Anterior cingulate cortex (tissue), 58 donors: ENCODE measurements around the gene CHRNB4.

Source experiments
- DNase-seq, 58 donors: peaks; one replicate each; lab custom pipeline; 2025; lab: John Stamatoyannopoulos, UW

CHRNB4 gene

GRCh38 chr15:78672285-78673014, 31.4 kb upstream of the CHRNB4 start:
- DNase-seq: no peak

GRCh38 chr15:78671626-78672211, 30.7 kb upstream of the CHRNB4 start:
- DNase-seq: peak in 4 of 58 donors; percentile 1 to 46 (median 12)

DNA sequence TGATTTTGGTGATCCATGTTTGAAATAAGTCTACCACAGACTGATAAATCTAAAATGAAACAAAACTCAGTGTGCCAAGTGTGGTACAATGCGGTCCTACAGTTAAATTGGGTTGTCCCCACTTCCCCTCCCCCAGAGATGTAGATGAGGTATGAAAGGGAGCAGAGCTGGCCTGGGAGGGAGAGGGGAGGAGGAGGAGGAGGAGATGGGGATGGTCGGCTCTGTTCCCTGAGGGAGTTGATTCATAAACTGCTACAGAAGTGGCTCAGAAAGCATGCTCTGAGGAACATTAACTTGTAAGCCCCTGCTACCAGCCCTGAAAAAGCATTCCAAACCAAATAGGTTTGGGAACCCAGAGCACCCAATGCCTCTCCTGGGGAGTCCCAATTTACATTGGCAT, 28.0 kb upstream of the CHRNB4 start:
- DNase-seq: no peak

GRCh38 chr15:78667578-78668236, 26.7 kb upstream of the CHRNB4 start:
- DNase-seq: no peak

GRCh38 chr15:78666010-78666409, 25.0 kb upstream of the CHRNB4 start:
- no peak for DNase-seq

GRCh38 chr15:78663703-78664102, 22.7 kb upstream of the CHRNB4 start:
- no peak for DNase-seq

DNA sequence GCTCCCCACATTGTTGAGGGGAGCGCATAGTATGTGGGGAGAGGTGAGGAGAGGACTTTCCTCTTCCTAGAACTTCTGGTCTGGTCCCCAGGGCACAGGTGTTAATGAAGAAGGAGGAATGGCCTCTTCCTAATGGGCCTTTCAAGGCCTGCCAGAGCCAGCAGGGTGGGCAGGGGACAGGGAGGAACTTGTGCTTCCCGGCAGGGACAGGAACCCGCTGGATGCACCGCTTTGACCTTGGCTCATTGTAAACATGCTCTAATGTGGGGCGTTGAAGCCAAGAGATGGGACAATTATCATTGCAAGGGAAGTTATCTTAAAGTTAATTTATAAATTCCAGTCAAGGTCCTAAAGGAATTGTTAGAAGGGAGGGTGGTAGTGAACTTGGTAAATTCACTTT, 21.0 kb upstream of the CHRNB4 start:
- DNase-seq: no peak

- no peak for DNase-seq
Measured at GRCh38 chr15:78661001-78661400, 20.0 kb upstream of the CHRNB4 start.

- no peak for DNase-seq
Measured at GRCh38 chr15:78660584-78660983, 19.6 kb upstream of the CHRNB4 start.

DNA sequence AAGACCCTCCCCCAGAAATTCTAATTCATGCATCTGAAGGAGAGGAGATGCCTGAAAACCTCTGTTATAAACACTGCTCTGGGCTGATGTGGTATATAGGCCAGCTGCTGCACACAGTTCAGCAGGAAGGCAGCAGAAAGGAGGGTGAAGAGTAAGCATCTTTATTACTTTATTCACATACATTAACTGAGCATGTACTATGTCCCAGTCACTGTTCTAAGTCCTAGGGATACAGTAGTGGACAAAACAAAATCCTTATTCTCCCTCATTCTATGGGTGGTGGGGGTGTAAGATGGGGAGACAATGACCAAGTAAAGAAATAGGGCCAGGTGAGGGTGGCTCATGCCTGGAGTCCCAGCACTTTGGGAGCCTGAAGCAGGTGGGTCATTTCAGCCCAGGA, 17.8 kb upstream of the CHRNB4 start:
- no peak for DNase-seq

- no peak for DNase-seq
Measured at GRCh38 chr15:78654272-78654671, 13.3 kb upstream of the CHRNB4 start.

- DNase-seq: no peak
Measured at GRCh38 chr15:78651930-78652615, 11.1 kb upstream of the CHRNB4 start.

GRCh38 chr15:78651007-78651406, 10.0 kb upstream of the CHRNB4 start:
- DNase-seq: no peak

DNA sequence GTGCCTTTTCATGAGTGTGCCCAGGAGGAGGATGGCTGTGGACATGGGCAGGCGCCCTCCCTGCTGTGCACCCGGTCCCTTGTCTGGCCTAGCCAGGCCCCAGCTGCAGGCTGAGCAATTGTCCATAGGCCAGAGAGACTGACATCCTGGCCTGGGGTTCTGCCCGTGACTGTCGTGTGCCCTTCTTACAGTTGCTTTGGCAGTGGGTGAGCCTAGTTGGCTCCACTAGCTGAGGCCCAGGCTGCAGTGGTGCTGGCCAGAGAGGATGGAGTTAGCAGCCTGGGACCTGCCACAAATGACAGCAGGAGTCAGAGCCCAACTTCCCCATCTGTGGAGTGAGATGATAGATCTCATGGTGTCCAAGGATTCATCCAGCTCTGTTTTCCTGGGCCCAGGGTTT, 9.0 kb upstream of the CHRNB4 start:
- no peak for DNase-seq

- no peak for DNase-seq
Measured at GRCh38 chr15:78645009-78645408, 4.0 kb upstream of the CHRNB4 start.

GRCh38 chr15:78642331-78642730, 1.3 kb upstream of the CHRNB4 start:
- no peak for DNase-seq

DNA sequence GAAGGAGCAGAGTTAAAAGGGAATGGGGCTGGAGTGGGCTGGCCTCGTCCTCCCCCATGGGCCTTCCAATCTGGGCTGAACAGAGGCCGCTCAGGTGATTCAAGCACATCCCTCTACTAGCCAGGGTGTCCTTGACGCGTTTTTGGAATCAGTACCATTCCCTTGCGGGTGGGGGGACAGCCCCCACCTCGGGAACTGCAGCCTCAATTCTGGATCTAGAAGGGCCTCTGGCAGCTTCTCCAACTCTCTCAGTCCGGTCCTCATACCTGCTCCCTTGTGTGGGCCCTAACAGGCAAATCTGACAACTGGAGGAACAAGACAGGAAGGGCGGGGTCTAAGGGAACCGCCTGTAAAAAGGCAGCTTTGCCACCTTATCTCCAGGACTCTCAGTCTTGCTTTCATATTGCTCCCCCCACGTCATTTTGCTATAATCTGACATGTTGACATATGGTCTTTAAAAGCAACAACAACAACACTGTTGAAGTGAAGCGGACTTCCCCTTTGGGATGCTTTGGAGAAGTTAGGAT, 802 bp upstream of the CHRNB4 start:
- no peak for DNase-seq

- peak in 1 of 58 donors; percentile 30 for DNase-seq
Measured at GRCh38 chr15:78640527-78641101, 396 bp downstream of the CHRNB4 start.

GRCh38 chr15:78638658-78639314, 2.2 kb downstream of the CHRNB4 start:
- peak in 20 of 58 donors; percentile 1 to 38 (median 10) for DNase-seq
